ENCODE data around the gene PCGF1.
"Not testable (repeated sequence)": the region's sequence is repeated elsewhere in the genome, so short reads cannot be mapped to it uniquely, and the experiment has no call there.

DNA sequence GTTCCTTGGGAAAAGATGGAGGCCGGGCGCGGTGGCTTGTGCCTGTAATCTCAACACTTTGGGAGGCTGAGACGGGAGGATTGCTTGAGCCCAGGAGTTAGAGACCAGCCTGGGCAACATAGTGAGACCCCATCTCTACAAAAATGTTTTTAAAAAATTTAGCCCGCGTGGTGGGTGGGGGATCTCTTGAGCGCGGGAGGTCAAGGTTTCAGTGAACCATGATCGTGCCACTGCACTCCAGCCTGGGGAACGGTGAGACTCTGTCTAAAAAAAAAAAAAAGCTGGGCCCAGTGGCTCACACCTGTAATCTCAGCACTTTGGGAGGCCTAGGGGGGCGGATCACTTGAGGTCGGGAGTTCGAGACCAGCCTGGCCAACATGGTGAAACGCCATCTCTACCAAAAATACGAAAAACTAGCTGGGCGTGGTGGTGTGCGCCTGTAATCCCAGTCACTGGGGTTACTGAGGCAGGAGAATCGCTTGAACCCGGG is 23.8 kb downstream of the PCGF1 start:
- TF ChIP-seq, protein P1, sequence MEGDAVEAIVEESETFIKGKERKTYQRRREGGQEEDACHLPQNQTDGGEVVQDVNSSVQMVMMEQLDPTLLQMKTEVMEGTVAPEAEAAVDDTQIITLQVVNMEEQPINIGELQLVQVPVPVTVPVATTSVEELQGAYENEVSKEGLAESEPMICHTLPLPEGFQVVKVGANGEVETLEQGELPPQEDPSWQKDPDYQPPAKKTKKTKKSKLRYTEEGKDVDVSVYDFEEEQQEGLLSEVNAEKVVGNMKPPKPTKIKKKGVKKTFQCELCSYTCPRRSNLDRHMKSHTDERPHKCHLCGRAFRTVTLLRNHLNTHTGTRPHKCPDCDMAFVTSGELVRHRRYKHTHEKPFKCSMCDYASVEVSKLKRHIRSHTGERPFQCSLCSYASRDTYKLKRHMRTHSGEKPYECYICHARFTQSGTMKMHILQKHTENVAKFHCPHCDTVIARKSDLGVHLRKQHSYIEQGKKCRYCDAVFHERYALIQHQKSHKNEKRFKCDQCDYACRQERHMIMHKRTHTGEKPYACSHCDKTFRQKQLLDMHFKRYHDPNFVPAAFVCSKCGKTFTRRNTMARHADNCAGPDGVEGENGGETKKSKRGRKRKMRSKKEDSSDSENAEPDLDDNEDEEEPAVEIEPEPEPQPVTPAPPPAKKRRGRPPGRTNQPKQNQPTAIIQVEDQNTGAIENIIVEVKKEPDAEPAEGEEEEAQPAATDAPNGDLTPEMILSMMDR (IDR thresholded peaks at IDR 0.05; ENCODE audit: insufficient read depth, low read depth, low read length) = not testable (repeated sequence)
- TF ChIP-seq EZH2 (IDR thresholded peaks at IDR 0.05; ENCODE audit: insufficient read depth, low read length) = not testable (repeated sequence)
